Lung (tissue), 12 donors: ENCODE data around the gene ZNF276. TPM values are rescaled to one million over a fixed set of nuclear protein-coding genes. Genes with fewer than 3 reads are reported as not detected.

ENCODE experiments used
- ATAC-seq: fragments of 200-7000 bp; cut with Tn5 transposase; one replicate; pipeline ENCODE4 v1.9.1; 2020; ENCODE audit warnings: moderate number of reproducible peaks; ENCODE audit not compliant: insufficient read depth, low FRiP score
- DNase-seq, 3 donors: peaks; one replicate each; pipeline ENCODE4 v3.0.0-alpha.2; 2013 to 2017
- H3K27ac ChIP-seq, 2 donors: one replicate each; pipeline ENCODE4 v1.5.1; 2013; ENCODE audit warnings: mild to moderate bottlenecking in 2 of 2, moderate library complexity in 2 of 2, control low read depth in 1 of 2, inconsistent platforms in 1 of 2, low read depth in 1 of 2, low read length in 1 of 2
- H3K27me3 ChIP-seq, 3 donors: one replicate each; pipeline ENCODE4 v1.5.1; 2013; ENCODE audit warnings: low read length in 2 of 3; ENCODE audit not compliant: control insufficient read depth in 3 of 3, insufficient read depth in 3 of 3
- H3K36me3 ChIP-seq, 4 donors: one replicate each; pipeline ENCODE4 v1.5.1; 2013; ENCODE audit warnings: low read length in 4 of 4, mild to moderate bottlenecking in 1 of 4, moderate library complexity in 1 of 4; ENCODE audit not compliant: control insufficient read depth in 4 of 4, insufficient read depth in 4 of 4
- H3K4me1 ChIP-seq, 5 donors: one replicate each; pipeline ENCODE4 v1.5.1; 2013; ENCODE audit warnings: low read length in 5 of 5, mild to moderate bottlenecking in 2 of 5, moderate library complexity in 1 of 5; ENCODE audit not compliant: control insufficient read depth in 5 of 5, insufficient read depth in 5 of 5
- H3K4me3 ChIP-seq: one replicate; pipeline ENCODE4 v1.5.1; 2013; ENCODE audit warnings: mild to moderate bottlenecking, control low read depth, moderate library complexity
- H3K9ac ChIP-seq, 2 donors: one replicate each; pipeline ENCODE4 v1.5.1; 2013; ENCODE audit warnings: low read length in 2 of 2, control low read depth in 1 of 2; ENCODE audit not compliant: insufficient read depth in 1 of 2
- H3K9me3 ChIP-seq, 4 donors: one replicate each; pipeline ENCODE4 v1.5.1; 2013; ENCODE audit warnings: low read length in 3 of 4, mild to moderate bottlenecking in 1 of 4, moderate library complexity in 1 of 4; ENCODE audit not compliant: control insufficient read depth in 4 of 4, insufficient read depth in 3 of 4
- CTCF ChIP-seq: IDR thresholded peaks from 2 replicates; pipeline ENCODE4 v1.5.1; 2012; ENCODE audit warnings: mild to moderate bottlenecking; ENCODE audit errors: control extremely low read depth, extremely low read depth
- WGBS, 2 donors: extraction: QIAGEN DNeasy Blood & Tissue Kit; methylation state at CpG; one replicate each; pipeline ENCODE4 v1.1.7; 2013; 5-methylcytosine and 5-hydroxymethylcytosine counted together
- polyA plus RNA-seq, 2 donors: library from polyadenylated mRNA; stranded (reverse); fragments of 200-250 nt; gene quantifications; one replicate each; pipeline ENCODE4 v1.2.1, GENCODE V29; 2013
- total RNA-seq, 2 donors: library from RNA; depleted of rRNA in 1 of 2; stranded (reverse); fragments of >200 nt in 1 of 2; gene quantifications; one replicate each; pipeline ENCODE4 v1.2.1, GENCODE V29; 2014 to 2021
- donor health status: control.
- donor health status: control.
- donor health status: Bipolar disorder and iron deficiency.
- donor health status: healthy.
- donor health status: DM: yes; HTN: yes; CAD: no.

The ZNF276 gene
- total and polyA plus RNA-seq, 4 donors, result 21.8 to 34.9 (median 25.0) TPM

DNA sequence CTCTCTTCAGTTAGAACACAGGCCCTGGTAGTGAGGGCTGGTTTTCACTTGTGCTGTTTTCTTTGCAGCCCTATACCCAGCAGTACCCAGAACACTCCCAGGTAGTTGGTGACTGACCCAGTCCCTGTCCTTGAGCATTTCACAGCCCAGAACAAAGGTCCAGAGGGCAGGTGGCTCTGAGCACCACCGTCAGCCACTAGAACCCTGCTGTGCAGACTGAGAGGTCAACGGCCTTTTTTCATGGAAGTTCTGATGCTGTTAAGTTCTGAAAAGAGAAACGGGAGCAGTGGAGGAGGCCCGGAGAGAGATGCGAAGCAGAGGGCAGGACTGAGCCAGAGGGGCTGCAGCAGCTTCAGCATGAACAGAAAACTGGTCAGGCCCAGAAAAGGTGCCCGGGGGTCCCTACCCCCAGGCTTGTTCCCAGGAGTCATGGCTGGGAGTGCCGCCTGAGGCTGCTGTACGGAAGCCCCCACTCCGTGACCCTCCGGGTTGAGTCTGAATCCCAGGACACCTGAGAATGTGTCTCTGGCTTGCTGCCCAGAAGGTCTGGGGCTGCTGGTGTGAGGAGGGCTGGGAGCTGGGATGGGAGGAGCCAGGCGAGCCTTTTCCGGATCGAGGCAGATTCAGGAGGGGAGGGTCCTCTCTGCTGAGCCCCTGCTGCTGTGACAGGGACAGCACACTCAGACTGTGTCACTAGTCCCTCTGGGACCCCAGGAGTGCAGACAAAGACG lies 8.7 kb downstream of the ZNF276 start:
- Histone ChIP-seq H3K4me1 (no peaks in the 10 kb centered on the region), H3K4me3 (no peak overlapping the region), H3K36me3 (peaks cover 27 to 67% (median 39%) of the 10 kb centered on the region in 4 donors), H3K9me3 (no peaks in the 10 kb centered on the region), H3K27me3 (no peaks in the 10 kb centered on the region), H3K27ac (no peak overlapping the region), H3K9ac (no peak overlapping the region)
- no peak for ATAC-seq
- no peak for TF ChIP-seq CTCF
- peak in 1 of 3 donors; percentile 25 for DNase-seq
- WGBS, 2 donors, result 77 to 86% methylated on average over 14 of the region's 14 CpGs

- TF ChIP-seq CTCF, result no peak
Measured at GRCh38 chr16:89730610-89731234, 9.4 kb downstream of the ZNF276 start.

GRCh38 chr16:89732142-89732917 lies 11.0 kb downstream of the ZNF276 start:
- WGBS, 2 donors, result 92 to 93% methylated on average over 24 of the region's 24 CpGs
- ATAC-seq (no peak), DNase-seq (no peak)
- H3K27ac ChIP-seq, result no peak overlapping the region
- no peaks in the 10 kb centered on the region for H3K9me3 ChIP-seq
- no peak overlapping the region for H3K4me3 ChIP-seq
- no peaks in the 10 kb centered on the region for H3K4me1 ChIP-seq
- peaks cover 34 to 78% (median 38%) of the 10 kb centered on the region in 4 donors for H3K36me3 ChIP-seq
- no peak for TF ChIP-seq CTCF
- no peak overlapping the region for H3K9ac ChIP-seq
- no peaks in the 10 kb centered on the region for H3K27me3 ChIP-seq

More at GRCh38 chr16:89730610-89731234, 9.4 kb downstream of the ZNF276 start:
- Histone ChIP-seq H3K36me3 (peaks cover 32 to 72% (median 39%) of the 10 kb centered on the region in 4 donors), H3K4me1 (no peaks in the 10 kb centered on the region), H3K27ac (no peak overlapping the region), H3K9me3 (no peaks in the 10 kb centered on the region), H3K9ac (peak overlapping the region in 1 of 2 donors; percentile 11), H3K4me3 (no peak overlapping the region), H3K27me3 (no peaks in the 10 kb centered on the region)
- 84 to 89% methylated on average over 21 of the region's 22 CpGs for WGBS, 2 donors
- no peak for ATAC-seq
- DNase-seq, result no peak
